Loucy (cell line): ENCODE data around the gene LRRC56.

ENCODE experiments used
- EZH2phosphoT487 ChIP-seq: fragments of 200-600 bp; IDR thresholded peaks from 2 replicates; pipeline ENCODE4 v1.6.1; 2018; ENCODE audit warnings: antibody characterized with exemption, mild to moderate bottlenecking, moderate library complexity, borderline replicate concordance
- TF ChIP-seq, protein P1 (sequence below): fragments of 200-600 bp; sonication (generic); conservative IDR thresholded peaks from 2 replicates; pipeline ENCODE4 v1.5.1; 2014; ENCODE audit warnings: mild to moderate bottlenecking, antibody characterized with exemption, low read length

DNA sequence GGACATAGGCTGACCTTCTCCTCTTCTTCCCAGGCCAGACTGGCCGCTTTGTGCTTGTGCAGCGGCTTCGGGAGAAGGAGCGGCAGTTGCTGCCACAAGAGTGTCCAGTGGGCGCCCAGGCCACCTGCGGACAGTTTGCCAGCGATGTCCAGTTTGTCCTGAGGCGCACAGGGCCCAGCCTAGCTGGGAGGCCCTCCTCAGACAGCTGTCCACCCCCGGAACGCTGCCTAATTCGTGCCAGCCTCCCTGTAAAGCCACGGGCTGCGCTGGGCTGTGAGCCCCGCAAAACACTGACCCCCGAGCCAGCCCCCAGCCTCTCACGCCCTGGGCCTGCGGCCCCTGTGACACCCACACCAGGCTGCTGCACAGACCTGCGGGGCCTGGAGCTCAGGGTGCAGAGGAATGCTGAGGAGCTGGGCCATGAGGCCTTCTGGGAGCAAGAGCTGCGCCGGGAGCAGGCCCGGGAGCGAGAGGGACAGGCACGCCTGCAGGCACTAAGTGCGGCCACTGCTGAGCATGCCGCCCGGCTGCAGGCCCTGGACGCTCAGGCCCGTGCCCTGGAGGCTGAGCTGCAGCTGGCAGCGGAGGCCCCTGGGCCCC, 24.8 kb downstream of the LRRC56 start:
- TF ChIP-seq, protein P1, sequence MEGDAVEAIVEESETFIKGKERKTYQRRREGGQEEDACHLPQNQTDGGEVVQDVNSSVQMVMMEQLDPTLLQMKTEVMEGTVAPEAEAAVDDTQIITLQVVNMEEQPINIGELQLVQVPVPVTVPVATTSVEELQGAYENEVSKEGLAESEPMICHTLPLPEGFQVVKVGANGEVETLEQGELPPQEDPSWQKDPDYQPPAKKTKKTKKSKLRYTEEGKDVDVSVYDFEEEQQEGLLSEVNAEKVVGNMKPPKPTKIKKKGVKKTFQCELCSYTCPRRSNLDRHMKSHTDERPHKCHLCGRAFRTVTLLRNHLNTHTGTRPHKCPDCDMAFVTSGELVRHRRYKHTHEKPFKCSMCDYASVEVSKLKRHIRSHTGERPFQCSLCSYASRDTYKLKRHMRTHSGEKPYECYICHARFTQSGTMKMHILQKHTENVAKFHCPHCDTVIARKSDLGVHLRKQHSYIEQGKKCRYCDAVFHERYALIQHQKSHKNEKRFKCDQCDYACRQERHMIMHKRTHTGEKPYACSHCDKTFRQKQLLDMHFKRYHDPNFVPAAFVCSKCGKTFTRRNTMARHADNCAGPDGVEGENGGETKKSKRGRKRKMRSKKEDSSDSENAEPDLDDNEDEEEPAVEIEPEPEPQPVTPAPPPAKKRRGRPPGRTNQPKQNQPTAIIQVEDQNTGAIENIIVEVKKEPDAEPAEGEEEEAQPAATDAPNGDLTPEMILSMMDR, result no peak
- no peak for TF ChIP-seq EZH2phosphoT487
